GM12872 (cell line): ENCODE data around the gene NPFFR1.

Experiments
- CTCF ChIP-seq: IDR thresholded peaks from 3 replicates; pipeline ENCODE4 v1.5.1; 2011; ENCODE audit warnings: low read depth, mild to moderate bottlenecking, low read length, moderate library complexity; ENCODE audit not compliant: insufficient read depth

The NPFFR1 gene

GRCh38 chr10:70266056-70266455 is 17.7 kb downstream of the NPFFR1 start:
- no peak for TF ChIP-seq CTCF

- TF ChIP-seq CTCF = peak; percentile 64
Measured at GRCh38 chr10:70265032-70265689, 18.6 kb downstream of the NPFFR1 start.

- no peak for TF ChIP-seq CTCF
Measured at GRCh38 chr10:70260734-70261133, 23.1 kb downstream of the NPFFR1 start.

- no peak for TF ChIP-seq CTCF
Measured at GRCh38 chr10:70260259-70260658, 23.5 kb downstream of the NPFFR1 start.

- no peak for TF ChIP-seq CTCF
Measured at GRCh38 chr10:70258216-70258615, 25.6 kb downstream of the NPFFR1 start.

GRCh38 chr10:70256463-70256862 is 27.3 kb downstream of the NPFFR1 start:
- no peak for TF ChIP-seq CTCF

GRCh38 chr10:70255329-70256299 is 28.2 kb downstream of the NPFFR1 start:
- peak; percentile 29; the same call in 1 of the 3 replicates for TF ChIP-seq CTCF
